Measurements from ENCODE around the gene KIF13A. TPM values are rescaled to one million over a fixed set of nuclear protein-coding genes. Genes with fewer than 3 reads are reported as not detected.
A peak's percentile ranks its signal among the peaks of the same experiment; 100 is the strongest.
"Not testable (repeated sequence)": the region's sequence is repeated elsewhere in the genome, so short reads cannot be mapped to it uniquely, and the experiment has no call there.

KIF13A gene
- total RNA-seq (2014; rRNA removed; shearing (Covaris generic); ENCODE audit: low replicate concordance), result 23.7 and 26.4 TPM in 2 replicates

- in situ Hi-C loops (cut with HindIII; ENCODE audit: low pct_unique_long_range_greater_than_20kb, low sequenced_read_pairs), result no loop called here
- no peak for DNase-seq (ENCODE audit: low read depth)
Measured at GRCh38 chr6:17987447-17987696, at the start of gene KIF13A. KIF13A (minus strand) TSS chr6:17987635; CDS start chr6:17987463, 172 bp downstream.

GRCh38 chr6:18036781-18037180 lies 49.3 kb upstream of the KIF13A start:
- in situ Hi-C loops (cut with HindIII; ENCODE audit: low pct_unique_long_range_greater_than_20kb, low sequenced_read_pairs), result no loop called here
- DNase-seq (ENCODE audit: low read depth), result no peak

- in situ Hi-C loops (cut with HindIII; ENCODE audit: low pct_unique_long_range_greater_than_20kb, low sequenced_read_pairs), result no loop called here
- no peak for DNase-seq (ENCODE audit: low read depth)
Measured at GRCh38 chr6:18035330-18035854, 48.0 kb upstream of the KIF13A start.

- in situ Hi-C loops (cut with HindIII; ENCODE audit: low pct_unique_long_range_greater_than_20kb, low sequenced_read_pairs), result no loop called here
- DNase-seq (ENCODE audit: low read depth), result no peak
Measured at GRCh38 chr6:18034798-18035202, 47.4 kb upstream of the KIF13A start.

- in situ Hi-C loops (cut with HindIII; ENCODE audit: low pct_unique_long_range_greater_than_20kb, low sequenced_read_pairs), result no loop called here
- no peak for DNase-seq (ENCODE audit: low read depth)
Measured at GRCh38 chr6:18031680-18032256, 44.3 kb upstream of the KIF13A start.

- no peak for DNase-seq (ENCODE audit: low read depth)
- in situ Hi-C loops (cut with HindIII; ENCODE audit: low pct_unique_long_range_greater_than_20kb, low sequenced_read_pairs), result no loop called here
Measured at GRCh38 chr6:18031189-18031588, 43.8 kb upstream of the KIF13A start.

- peak; percentile 51 for DNase-seq (ENCODE audit: low read depth)
- in situ Hi-C loops (cut with HindIII; ENCODE audit: low pct_unique_long_range_greater_than_20kb, low sequenced_read_pairs), result no loop called here
Measured at GRCh38 chr6:18028332-18028731, 40.9 kb upstream of the KIF13A start.

- DNase-seq (ENCODE audit: low read depth), result peak; percentile 62
- in situ Hi-C loops (cut with HindIII; ENCODE audit: low pct_unique_long_range_greater_than_20kb, low sequenced_read_pairs), result no loop called here
Measured at GRCh38 chr6:18025596-18025995, 38.2 kb upstream of the KIF13A start.

GRCh38 chr6:18024876-18025275 lies 37.4 kb upstream of the KIF13A start:
- in situ Hi-C loops (cut with HindIII; ENCODE audit: low pct_unique_long_range_greater_than_20kb, low sequenced_read_pairs), result no loop called here
- no peak for DNase-seq (ENCODE audit: low read depth)

- in situ Hi-C loops (cut with HindIII; ENCODE audit: low pct_unique_long_range_greater_than_20kb, low sequenced_read_pairs), result no loop called here
- no peak for DNase-seq (ENCODE audit: low read depth)
Measured at GRCh38 chr6:18023891-18024290, 36.5 kb upstream of the KIF13A start.

- in situ Hi-C loops (cut with HindIII; ENCODE audit: low pct_unique_long_range_greater_than_20kb, low sequenced_read_pairs), result no loop called here
- peak; percentile 85 for DNase-seq (ENCODE audit: low read depth)
Measured at GRCh38 chr6:18022398-18023231, 35.2 kb upstream of the KIF13A start.

- DNase-seq (ENCODE audit: low read depth), result no peak
- in situ Hi-C loops (cut with HindIII; ENCODE audit: low pct_unique_long_range_greater_than_20kb, low sequenced_read_pairs), result no loop called here
Measured at GRCh38 chr6:18021166-18021850, 33.9 kb upstream of the KIF13A start.

GRCh38 chr6:18020545-18020944 lies 33.1 kb upstream of the KIF13A start:
- in situ Hi-C loops (cut with HindIII; ENCODE audit: low pct_unique_long_range_greater_than_20kb, low sequenced_read_pairs); DNase-seq (ENCODE audit: low read depth): not testable (repeated sequence)

- no peak for DNase-seq (ENCODE audit: low read depth)
- in situ Hi-C loops (cut with HindIII; ENCODE audit: low pct_unique_long_range_greater_than_20kb, low sequenced_read_pairs), result no loop called here
Measured at GRCh38 chr6:18019539-18020534, 32.4 kb upstream of the KIF13A start.

GRCh38 chr6:18019133-18019532 lies 31.7 kb upstream of the KIF13A start:
- DNase-seq (ENCODE audit: low read depth); in situ Hi-C loops (cut with HindIII; ENCODE audit: low pct_unique_long_range_greater_than_20kb, low sequenced_read_pairs): not testable (repeated sequence)

- in situ Hi-C loops (cut with HindIII; ENCODE audit: low pct_unique_long_range_greater_than_20kb, low sequenced_read_pairs), result no loop called here
- no peak for DNase-seq (ENCODE audit: low read depth)
Measured at GRCh38 chr6:18016698-18017097, 29.3 kb upstream of the KIF13A start.

- in situ Hi-C loops (cut with HindIII; ENCODE audit: low pct_unique_long_range_greater_than_20kb, low sequenced_read_pairs), result no loop called here
- DNase-seq (ENCODE audit: low read depth), result no peak
Measured at GRCh38 chr6:18016133-18016532, 28.7 kb upstream of the KIF13A start.

GRCh38 chr6:18011287-18011686 lies 23.9 kb upstream of the KIF13A start:
- DNase-seq (ENCODE audit: low read depth), result no peak
- in situ Hi-C loops (cut with HindIII; ENCODE audit: low pct_unique_long_range_greater_than_20kb, low sequenced_read_pairs), result no loop called here
